GM13977 (cell line): Measurements from ENCODE around the gene C17orf114.

Source experiments
- DNase-seq: peaks from one replicate; pipeline ENCODE4 v3.0.0; 2012; ENCODE audit warnings: low spot score
- CTCF ChIP-seq: IDR thresholded peaks from 2 replicates; pipeline ENCODE4 v1.5.1; 2012; ENCODE audit warnings: mild to moderate bottlenecking, control low read depth; ENCODE audit not compliant: insufficient read depth; ENCODE audit errors: extremely low read depth, missing control alignments
- in situ Hi-C: fragments of 300-500 bp; cut with MboI; formaldehyde crosslinking; loops from one replicate; pipeline ENCODE4 v1.12.0; 2022; ENCODE audit warnings: low sequenced_read_pairs, low pct_unique_long_range_greater_than_20kb, mixed read lengths, inconsistent platforms; ENCODE audit not compliant: unreplicated experiment

The C17orf114 gene

GRCh38 chr17:4782652-4783051 lies 19.5 kb downstream of the C17orf114 start:
- in situ Hi-C loops = no loop called here
- TF ChIP-seq CTCF = peak; percentile 9
- DNase-seq = no peak

- in situ Hi-C loops = no loop called here
- TF ChIP-seq CTCF = no peak
- DNase-seq = no peak
Observed at GRCh38 chr17:4780325-4780955, 21.7 kb downstream of the C17orf114 start.

GRCh38 chr17:4777969-4778760 lies 24.0 kb downstream of the C17orf114 start:
- no peak for DNase-seq
- in situ Hi-C loops = no loop called here
- no peak for TF ChIP-seq CTCF

- in situ Hi-C loops = no loop called here
- TF ChIP-seq CTCF = no peak
- no peak for DNase-seq
Observed at GRCh38 chr17:4772235-4772613, 29.9 kb downstream of the C17orf114 start.

- in situ Hi-C loops = no loop called here
- no peak for DNase-seq
Observed at GRCh38 chr17:4771519-4772234, 30.5 kb downstream of the C17orf114 start, which contains the start of gene TM4SF5. Gene TM4SF5 (plus strand): TSS chr17:4771886. CDS start chr17:4771923, 37 bp downstream.

More at GRCh38 chr17:4771519-4772234, 30.5 kb downstream of the C17orf114 start, which contains the start of gene TM4SF5:
- no peak for TF ChIP-seq CTCF
